ENCODE results near the gene CDK13. TPM values are rescaled to one million over a fixed set of nuclear protein-coding genes. Genes with fewer than 3 reads are reported as not detected.

The CDK13 gene
- total and polyA plus RNA-seq, 9 of the 15 experiments (the other 6 are each of a cell fraction or from before 2014, with no cell fraction given): 9.8 to 46.1 (median 32.4) TPM

- Histone ChIP-seq H3K9ac (ENCODE audit: insufficient read depth in 1 of 2, low read depth in 2 of 2, low read length in 2 of 2) (no peak overlapping the region), H3K9me1 (ENCODE audit: control insufficient read depth, insufficient read depth, low read length) (peaks cover 4% of the 10 kb centered on the region), H3K9me3 (replicated peaks; ENCODE audit: control insufficient read depth, insufficient read depth, low read depth, low read length) (no peaks in the 10 kb centered on the region), H3K27me3 (ENCODE audit: control insufficient read depth in 2 of 2, insufficient read depth in 2 of 2, low read length in 2 of 2) (no peaks in the 10 kb centered on the region), H3K4me2 (ENCODE audit: insufficient read depth, low read length) (no peak overlapping the region), H3K27ac (ENCODE audit: extremely low read depth, low read depth, low read length) (no peak overlapping the region), H3K36me3 (ENCODE audit: control insufficient read depth, insufficient read depth, low read length) (no peaks in the 10 kb centered on the region; the same call in 2 of the 3 replicates), H3K79me2 (ENCODE audit: control insufficient read depth, insufficient read depth, low read length) (peaks cover 96% of the 10 kb centered on the region), H2AFZ (ENCODE audit: low read depth, low read length) (no peak overlapping the region), H3K4me3 (no peak overlapping the region), H3K4me1 (replicated peaks in 1 of 2; ENCODE audit: control insufficient read depth in 2 of 2, insufficient read depth in 2 of 2, low read length in 2 of 2) (no peaks in the 10 kb centered on the region; a peak in 1 of 5 replicates), H4K20me1 (replicated peaks; ENCODE audit: control insufficient read depth, insufficient read depth, low read length) (peaks cover 20% of the 10 kb centered on the region)
- ATAC-seq: no peak
- ChIA-PET POLR2A (interaction anchor here (0.6 kb wide), 1 partner anchor 14 kb away, joined by 3 read pairs; no protein-coding TSS in a partner anchor), CTCF (ENCODE audit: low intra/inter-chr PET ratio) (no interaction called here)
- WGBS (ENCODE audit: insufficient coverage, low coverage, missing lambda C conversion rate): 79% methylated on average over 2 of the region's 2 CpGs
- intact Hi-C loops (cut with micrococcal nuclease) (no loop called here), in situ Hi-C loops (cut with MboI) (no loop called here)
- FAIRE-seq: no peak
- no peak for DNase-seq (ENCODE audit: extremely low read depth in 1 of 4, low spot score in 3 of 4)
- BruUV-seq (replicated peaks): no TSS peak
- TF ChIP-seq ADNP (tag; IDR thresholded peaks at IDR 0.05) (no peak), RFX7 (CRISPR knock-in tag; IDR thresholded peaks at IDR 0.05) (no peak), CBX2 (IDR thresholded peaks at IDR 0.05; ENCODE audit: insufficient read depth, low read length, poor library complexity, severe bottlenecking) (no peak), KLF1 (tag; IDR thresholded peaks at IDR 0.05) (no peak)
These were observed 23.7 kb downstream of the CDK13 start for GRCh38 chr7:39973801-39974200.

- H3K9me1 ChIP-seq (ENCODE audit: control insufficient read depth, insufficient read depth, low read length): peaks cover 4% of the 10 kb centered on the region
- FAIRE-seq (no peak), ATAC-seq (no peak), DNase-seq (ENCODE audit: extremely low read depth in 1 of 4, low spot score in 3 of 4) (no peak)
- no peaks in the 10 kb centered on the region for H3K9me3 ChIP-seq (replicated peaks; ENCODE audit: control insufficient read depth, insufficient read depth, low read depth, low read length)
- H3K4me3 ChIP-seq: no peak overlapping the region
- H3K79me2 ChIP-seq (ENCODE audit: control insufficient read depth, insufficient read depth, low read length): peaks cover 80% of the 10 kb centered on the region
- ChIA-PET CTCF (ENCODE audit: low intra/inter-chr PET ratio) (no interaction called here), POLR2A (interaction anchor here (1.3 kb wide), 1 partner anchor 22 kb away, joined by 4 read pairs; no protein-coding TSS in a partner anchor)
- H3K4me2 ChIP-seq (ENCODE audit: insufficient read depth, low read length): no peak overlapping the region
- H3K27ac ChIP-seq (ENCODE audit: extremely low read depth, low read depth, low read length): no peak overlapping the region
- TF ChIP-seq RCOR1 (IDR thresholded peaks at IDR 0.05; ENCODE audit: borderline replicate concordance in 1 of 2, low read depth in 2 of 2, low read length in 2 of 2) (0 out of 4 replicates have a peak, but pooled peaks of 1 of the 2 experiments have one; percentile 25), FOXA3 (CRISPR knock-in tag; conservative IDR thresholded peaks at IDR 0.05 in 1 of 2, IDR thresholded peaks at IDR 0.05 in 1 of 2) (no peak), CBFA2T3 (IDR thresholded peaks at IDR 0.05) (peak; percentile 53), KDM1A (IDR thresholded peaks at IDR 0.05) (peak; percentile 44 to 53; a peak in 3 of 4 replicates), BDP1 (IDR thresholded peaks at IDR 0.05; ENCODE audit: insufficient read depth, insufficient read length) (no peak), CBFA2T2 (conservative IDR thresholded peaks at IDR 0.05) (0 out of 2 replicates have a peak, but pooled peaks have one; percentile 15), ZBTB49 (CRISPR knock-in tag; IDR thresholded peaks at IDR 0.05; ENCODE audit: borderline replicate concordance) (no peak)
- H3K36me3 ChIP-seq (ENCODE audit: control insufficient read depth, insufficient read depth, low read length): peaks cover 2% of the 10 kb centered on the region; the same call in 1 of the 3 replicates
- intact Hi-C loops (cut with micrococcal nuclease) (no loop called here), in situ Hi-C loops (cut with MboI) (no loop called here)
- H3K27me3 ChIP-seq (ENCODE audit: control insufficient read depth in 2 of 2, insufficient read depth in 2 of 2, low read length in 2 of 2): no peaks in the 10 kb centered on the region
- WGBS (ENCODE audit: insufficient coverage, low coverage, missing lambda C conversion rate): 37% methylated on average over 3 of the region's 3 CpGs
- peaks cover 11% of the 10 kb centered on the region for H4K20me1 ChIP-seq (replicated peaks; ENCODE audit: control insufficient read depth, insufficient read depth, low read length)
- no peaks in the 10 kb centered on the region; a peak in 1 of 5 replicates for H3K4me1 ChIP-seq (replicated peaks in 1 of 2; ENCODE audit: control insufficient read depth in 2 of 2, insufficient read depth in 2 of 2, low read length in 2 of 2)
- no TSS peak for BruUV-seq (replicated peaks)
- no peak overlapping the region for H3K9ac ChIP-seq (ENCODE audit: insufficient read depth in 1 of 2, low read depth in 2 of 2, low read length in 2 of 2)
- H2AFZ ChIP-seq (ENCODE audit: low read depth, low read length): no peak overlapping the region
These were observed 28.3 kb downstream of the CDK13 start for GRCh38 chr7:39978230-39978934.
